Nephron progenitor cell (in vitro differentiated cells): ENCODE results near the gene GPR158.

ENCODE experiments used
- DNase-seq: peaks from one replicate; pipeline ENCODE4 v3.0.0; 2021
- H3K27ac Mint-ChIP-seq: 2 replicates; pipeline ENCODE4 v1.8.0; 2021; ENCODE audit warnings: mild to moderate bottlenecking, moderate library complexity, mixed read lengths
- H3K27me3 Mint-ChIP-seq: 2 replicates; pipeline ENCODE4 v1.8.0; 2021; ENCODE audit warnings: mild to moderate bottlenecking, low read depth, mixed read lengths; ENCODE audit not compliant: poor library complexity
- H3K36me3 Mint-ChIP-seq: 2 replicates; pipeline ENCODE4 v1.8.0; 2021; ENCODE audit warnings: low read depth, mixed read lengths
- H3K4me1 Mint-ChIP-seq: 2 replicates; pipeline ENCODE4 v1.8.0; 2021; ENCODE audit warnings: mixed read lengths
- H3K4me3 Mint-ChIP-seq: 2 replicates; pipeline ENCODE4 v1.8.0; 2021; ENCODE audit warnings: mild to moderate bottlenecking, moderate library complexity, mixed read lengths
- H3K9me3 Mint-ChIP-seq: 2 replicates; pipeline ENCODE4 v1.8.0; 2021; ENCODE audit warnings: mild to moderate bottlenecking, moderate library complexity, mixed read lengths
- TF ChIP-seq, protein P1 (sequence below): fragments of 200-600 bp; sonication (generic); IDR thresholded peaks from 2 replicates; pipeline ENCODE4 v1.5.0; 2021; ENCODE audit warnings: antibody characterized with exemption

The GPR158 gene

DNA sequence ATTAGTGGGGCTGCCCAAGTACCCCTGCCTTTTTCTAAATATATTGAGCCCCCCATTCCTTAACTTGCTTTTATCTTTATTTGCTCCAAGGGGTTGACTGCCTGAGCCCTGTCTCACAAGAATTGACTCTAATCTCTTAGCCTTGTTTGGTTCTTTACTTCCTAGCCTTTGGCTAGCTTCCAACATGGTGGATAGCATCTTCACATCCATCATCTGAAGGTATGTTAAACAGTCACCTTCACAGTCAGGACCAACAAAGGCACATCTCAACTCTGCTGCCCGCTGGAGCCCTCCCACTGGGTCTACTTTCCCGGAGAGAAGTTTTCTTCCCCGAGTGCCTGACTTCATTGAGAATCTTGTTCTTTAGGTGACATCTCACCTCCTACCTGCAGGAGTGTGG, 329.5 kb downstream of the GPR158 start:
- Mint-ChIP-seq H3K36me3 (no peaks in the 10 kb centered on the region), H3K27ac (no peak overlapping the region), H3K4me3 (no peak overlapping the region), H3K27me3 (peaks cover 2% of the 10 kb centered on the region), H3K9me3 (peaks cover 3% of the 10 kb centered on the region), H3K4me1 (peaks cover 45% of the 10 kb centered on the region)
- no peak for DNase-seq
- TF ChIP-seq, protein P1, sequence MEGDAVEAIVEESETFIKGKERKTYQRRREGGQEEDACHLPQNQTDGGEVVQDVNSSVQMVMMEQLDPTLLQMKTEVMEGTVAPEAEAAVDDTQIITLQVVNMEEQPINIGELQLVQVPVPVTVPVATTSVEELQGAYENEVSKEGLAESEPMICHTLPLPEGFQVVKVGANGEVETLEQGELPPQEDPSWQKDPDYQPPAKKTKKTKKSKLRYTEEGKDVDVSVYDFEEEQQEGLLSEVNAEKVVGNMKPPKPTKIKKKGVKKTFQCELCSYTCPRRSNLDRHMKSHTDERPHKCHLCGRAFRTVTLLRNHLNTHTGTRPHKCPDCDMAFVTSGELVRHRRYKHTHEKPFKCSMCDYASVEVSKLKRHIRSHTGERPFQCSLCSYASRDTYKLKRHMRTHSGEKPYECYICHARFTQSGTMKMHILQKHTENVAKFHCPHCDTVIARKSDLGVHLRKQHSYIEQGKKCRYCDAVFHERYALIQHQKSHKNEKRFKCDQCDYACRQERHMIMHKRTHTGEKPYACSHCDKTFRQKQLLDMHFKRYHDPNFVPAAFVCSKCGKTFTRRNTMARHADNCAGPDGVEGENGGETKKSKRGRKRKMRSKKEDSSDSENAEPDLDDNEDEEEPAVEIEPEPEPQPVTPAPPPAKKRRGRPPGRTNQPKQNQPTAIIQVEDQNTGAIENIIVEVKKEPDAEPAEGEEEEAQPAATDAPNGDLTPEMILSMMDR = no peak

DNA sequence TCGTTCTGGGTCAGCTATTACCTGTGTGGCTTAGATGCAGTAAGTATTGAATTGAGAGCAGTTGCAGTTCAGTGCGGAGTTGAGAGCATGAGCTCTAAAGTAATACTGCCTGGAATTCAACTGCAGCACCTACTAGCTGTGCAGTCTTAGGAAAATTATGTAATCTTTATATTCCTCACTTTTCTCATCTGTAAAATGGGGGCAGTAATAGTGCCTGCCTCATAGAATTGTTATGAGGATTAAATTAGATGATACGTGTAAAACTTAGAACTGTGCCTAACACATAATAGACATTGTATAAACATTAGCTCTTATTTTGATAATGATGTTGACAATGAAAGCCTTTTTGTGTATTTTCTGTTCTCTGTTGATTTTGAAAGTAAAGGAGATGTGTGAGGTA, 330.0 kb downstream of the GPR158 start:
- no peaks in the 10 kb centered on the region for H3K36me3 Mint-ChIP-seq
- peaks cover 40% of the 10 kb centered on the region for H3K4me1 Mint-ChIP-seq
- H3K27ac Mint-ChIP-seq = no peak overlapping the region
- no peak overlapping the region for H3K4me3 Mint-ChIP-seq
- peaks cover 2% of the 10 kb centered on the region for H3K27me3 Mint-ChIP-seq
- TF ChIP-seq, protein P1 = no peak
- H3K9me3 Mint-ChIP-seq = peaks cover 3% of the 10 kb centered on the region
- no peak for DNase-seq

DNA sequence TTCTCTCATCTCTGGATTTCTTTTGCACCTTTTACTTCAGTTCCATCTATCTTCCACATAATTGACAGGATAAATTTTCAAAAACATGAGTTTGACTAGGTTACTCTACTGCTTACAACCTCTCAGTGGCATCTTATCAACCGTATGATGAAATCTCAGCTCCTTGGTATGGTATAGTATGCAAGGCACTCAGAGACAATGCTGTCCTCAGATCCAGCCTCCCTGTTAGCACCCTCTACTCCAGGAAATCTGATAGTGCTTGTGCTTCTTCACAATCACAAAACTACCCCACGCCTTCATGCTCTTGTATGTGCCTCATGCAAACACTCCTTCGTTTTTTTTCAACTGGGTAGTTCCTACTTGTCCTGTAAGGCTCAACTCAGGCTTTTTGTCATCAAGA, 330.7 kb downstream of the GPR158 start:
- no peak for DNase-seq
- peaks cover 3% of the 10 kb centered on the region for H3K9me3 Mint-ChIP-seq
- H3K27ac Mint-ChIP-seq = peak overlapping the region; percentile 7
- H3K36me3 Mint-ChIP-seq = no peaks in the 10 kb centered on the region
- H3K27me3 Mint-ChIP-seq = peaks cover 2% of the 10 kb centered on the region
- no peak overlapping the region for H3K4me3 Mint-ChIP-seq
- peaks cover 34% of the 10 kb centered on the region for H3K4me1 Mint-ChIP-seq
- TF ChIP-seq, protein P1 = no peak

DNA sequence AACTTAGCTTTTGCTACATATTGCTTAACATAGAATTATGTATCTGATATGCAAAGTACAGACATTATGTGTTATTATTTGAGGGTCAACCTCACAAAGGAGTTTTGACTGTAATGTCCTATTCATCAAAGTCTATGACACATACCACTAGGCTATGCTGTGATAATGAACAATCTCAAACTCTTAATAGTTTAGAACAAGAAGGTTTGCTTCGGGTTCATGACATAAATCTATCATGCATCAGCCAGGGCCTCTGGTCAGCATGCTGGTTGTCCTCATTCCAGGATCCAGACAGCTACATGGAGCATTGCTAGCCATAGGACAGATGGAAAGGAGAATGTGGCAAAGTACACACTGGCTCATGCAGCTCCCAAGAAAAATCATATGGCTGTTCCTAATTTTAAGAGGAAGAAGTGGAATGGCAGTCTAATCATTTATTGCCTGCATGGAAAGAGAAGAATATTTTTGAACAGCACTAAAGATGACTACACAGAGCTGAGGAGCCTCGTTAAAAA, 332.1 kb downstream of the GPR158 start:
- peaks cover 28% of the 10 kb centered on the region for H3K4me1 Mint-ChIP-seq
- TF ChIP-seq, protein P1 = no peak

DNA sequence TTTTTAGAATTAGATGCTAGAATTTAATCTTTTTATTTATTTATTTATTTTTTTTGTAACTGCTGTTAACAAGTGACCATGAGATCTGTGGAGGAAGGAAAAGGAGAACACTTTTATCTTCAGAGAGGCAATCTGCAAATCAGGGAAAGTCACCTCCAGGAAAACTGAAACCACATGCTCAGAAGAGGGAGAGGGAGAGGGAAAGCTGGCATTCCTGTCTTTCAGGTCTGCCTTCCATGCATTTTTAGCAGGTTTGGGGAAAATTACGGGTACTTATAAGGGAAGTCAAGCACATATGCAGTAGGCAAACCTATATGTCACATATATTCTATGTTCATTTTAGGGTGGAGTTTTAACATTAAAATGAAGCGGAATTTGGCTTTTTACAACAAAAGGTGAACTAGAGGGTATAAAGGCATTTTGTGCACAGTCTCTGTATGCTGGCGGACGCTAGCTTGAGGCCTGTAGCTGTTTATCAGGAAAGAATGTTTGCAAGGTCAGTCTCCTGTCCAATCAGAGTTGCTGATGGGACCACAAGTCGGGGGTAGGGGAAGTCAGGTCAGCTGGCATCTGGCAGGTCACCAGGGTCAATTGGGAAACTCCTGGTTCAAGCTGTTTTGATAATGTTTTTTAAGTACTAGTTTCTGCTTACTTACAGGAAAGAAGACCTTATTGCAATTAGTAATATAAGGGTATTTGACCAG, 333.5 kb downstream of the GPR158 start:
- Mint-ChIP-seq H3K36me3 (no peaks in the 10 kb centered on the region), H3K4me1 (peaks cover 21% of the 10 kb centered on the region), H3K27me3 (peaks cover 2% of the 10 kb centered on the region), H3K4me3 (no peak overlapping the region), H3K9me3 (peaks cover 3% of the 10 kb centered on the region), H3K27ac (no peak overlapping the region)
- DNase-seq = no peak
- TF ChIP-seq, protein P1 = no peak

More for the DNA sequence above, 332.1 kb downstream of the GPR158 start:
- DNase-seq = no peak
- Mint-ChIP-seq H3K9me3 (peaks cover 3% of the 10 kb centered on the region), H3K27ac (no peak overlapping the region), H3K36me3 (no peaks in the 10 kb centered on the region), H3K4me3 (no peak overlapping the region), H3K27me3 (peaks cover 2% of the 10 kb centered on the region)

DNA sequence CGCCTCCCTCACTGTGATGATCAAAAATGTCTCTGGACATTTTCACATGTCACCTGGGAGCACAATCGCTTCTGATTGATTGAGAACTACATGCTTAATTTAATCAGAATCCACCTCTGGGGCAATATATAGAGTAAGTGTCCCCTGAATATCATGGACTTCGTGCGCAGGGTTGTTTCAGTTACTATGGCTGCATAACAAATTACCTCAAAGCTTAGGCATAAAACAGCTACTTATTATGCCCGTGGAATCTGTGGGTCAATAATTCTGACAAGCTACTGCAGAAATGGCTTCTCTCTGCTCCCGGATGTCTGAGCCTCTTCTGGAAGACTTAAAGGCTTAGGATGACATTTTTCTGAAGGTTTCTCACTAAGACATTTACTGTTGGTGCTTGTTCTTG, 334.4 kb downstream of the GPR158 start:
- no peak overlapping the region for H3K27ac Mint-ChIP-seq
- peaks cover 3% of the 10 kb centered on the region for H3K9me3 Mint-ChIP-seq
- no peak for DNase-seq
- no peaks in the 10 kb centered on the region for H3K36me3 Mint-ChIP-seq
- TF ChIP-seq, protein P1 = no peak
- no peak overlapping the region for H3K4me3 Mint-ChIP-seq
- H3K4me1 Mint-ChIP-seq = peaks cover 21% of the 10 kb centered on the region
- peaks cover 2% of the 10 kb centered on the region for H3K27me3 Mint-ChIP-seq
